ENCODE results near the gene MRTFB.

The MRTFB gene

DNA sequence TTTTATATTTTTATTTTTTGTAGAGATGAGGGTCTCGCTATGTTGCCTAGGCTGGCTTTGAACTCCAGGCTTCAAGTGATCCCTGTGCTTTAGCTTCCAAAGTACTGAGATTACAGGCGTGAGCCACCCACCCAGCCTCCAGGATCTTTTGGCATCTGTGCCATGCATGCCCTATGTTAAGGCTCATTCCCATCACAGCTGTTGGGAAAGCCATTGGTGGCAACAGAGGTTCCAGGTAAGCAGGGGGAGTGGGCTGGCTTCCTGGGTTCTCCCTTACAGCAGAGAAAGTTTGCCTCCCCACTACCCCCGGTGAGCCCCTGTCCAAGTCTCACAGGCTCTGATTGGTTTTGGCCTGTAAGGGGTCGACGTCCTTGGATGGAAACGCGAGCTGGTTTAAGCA, 8.9 kb upstream of the MRTFB start:
- DNase-seq (ENCODE audit: low read depth in 2 of 2), result no peak

- no peak for DNase-seq (ENCODE audit: low read depth in 2 of 2)
Observed at GRCh38 chr16:14063618-14064581, 7.2 kb upstream of the MRTFB start.

DNA sequence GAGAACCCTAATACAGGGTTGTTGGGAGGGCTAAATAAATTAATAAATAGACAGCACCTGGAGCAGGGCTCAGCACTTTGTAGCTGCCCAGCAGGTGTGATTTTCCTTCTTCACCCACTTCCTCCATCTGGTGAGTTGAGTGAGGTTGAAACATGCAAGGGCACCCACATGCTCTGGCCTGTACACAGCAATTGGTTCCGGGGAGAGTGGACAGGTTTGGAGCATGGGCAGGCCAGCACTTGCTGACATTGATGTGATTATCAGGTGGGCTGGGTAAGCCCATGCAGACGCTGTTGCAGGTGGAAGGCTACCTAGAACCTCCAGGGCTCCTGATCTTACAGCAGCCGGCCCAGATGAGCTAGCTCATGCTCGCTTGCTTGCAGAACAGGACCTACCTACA, 1.3 kb upstream of the MRTFB start:
- no peak for DNase-seq (ENCODE audit: low read depth in 2 of 2)

DNA sequence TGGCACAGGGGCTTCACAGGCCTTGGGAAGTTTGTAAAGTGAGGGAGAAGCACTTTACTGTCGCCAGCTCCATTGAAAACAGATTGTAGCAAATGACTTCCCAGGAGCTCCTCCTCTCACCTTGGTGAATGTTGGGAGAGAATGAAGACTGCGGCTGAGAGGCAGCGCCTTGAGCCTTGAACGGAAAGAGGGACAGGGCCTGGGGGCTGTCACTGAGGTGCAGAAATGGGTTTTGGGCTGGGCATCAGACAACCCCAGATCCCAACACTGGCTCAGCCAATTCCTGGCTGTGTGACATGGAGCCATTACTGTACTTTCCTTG, 603 bp upstream of the MRTFB start:
- no peak for DNase-seq (ENCODE audit: low read depth in 2 of 2)

DNA sequence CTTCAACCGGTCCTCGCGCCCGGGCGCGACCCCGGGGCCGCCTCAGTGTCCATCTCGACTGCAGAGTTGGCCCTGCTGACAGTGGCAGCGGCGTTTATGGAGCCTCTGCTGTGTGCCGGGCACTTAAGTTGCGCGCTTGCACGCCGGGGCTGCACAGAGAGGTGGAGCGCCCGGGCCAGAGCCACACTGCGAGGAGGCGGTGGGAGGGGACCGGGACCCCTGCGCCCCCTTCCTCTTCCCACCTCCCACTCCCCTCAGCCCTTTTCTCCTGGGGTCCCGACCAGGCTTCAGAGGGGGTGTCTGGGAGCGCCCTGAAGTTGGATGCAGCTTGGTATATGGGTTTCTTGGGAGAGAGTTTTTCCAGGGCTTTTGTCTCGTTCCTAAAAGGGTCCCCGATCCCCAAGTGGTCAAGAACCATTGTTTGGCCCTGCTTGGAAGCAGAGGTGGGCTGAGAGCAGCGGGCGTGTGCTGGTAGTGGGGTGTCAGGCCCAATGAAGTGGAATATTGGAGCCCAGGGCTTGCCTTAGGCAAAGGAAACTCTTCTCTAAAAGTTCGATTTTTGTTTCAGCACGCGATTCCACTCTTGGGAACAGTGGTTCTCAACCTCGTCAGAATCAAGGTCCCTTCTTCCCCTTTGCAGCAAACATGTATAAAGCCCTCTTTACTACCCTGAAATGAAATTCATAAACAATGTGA, 605 bp downstream of the MRTFB start:
- DNase-seq (ENCODE audit: low read depth in 2 of 2), result no peak

GRCh38 chr16:14072360-14072759, 1.2 kb downstream of the MRTFB start:
- no peak for DNase-seq (ENCODE audit: low read depth in 2 of 2)

DNA sequence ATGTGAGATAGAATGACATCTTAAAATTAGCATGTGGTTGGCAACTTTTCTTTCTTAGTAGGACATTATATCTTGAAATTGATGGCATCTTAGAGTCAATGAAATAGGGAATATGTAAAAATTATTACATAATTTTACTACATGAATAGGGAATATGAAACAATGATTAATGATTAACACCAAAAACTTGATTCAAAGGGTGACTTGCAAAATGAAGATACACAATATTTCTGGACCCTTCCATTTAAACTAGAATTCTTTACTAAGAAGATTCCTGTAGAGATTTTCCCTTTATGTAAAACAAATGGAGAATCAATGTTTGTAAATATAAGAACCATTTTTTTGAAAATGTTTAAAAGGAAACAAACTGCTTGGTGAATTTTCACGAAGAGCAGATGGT, 3.4 kb downstream of the MRTFB start:
- DNase-seq (ENCODE audit: low read depth in 2 of 2), result no peak

DNA sequence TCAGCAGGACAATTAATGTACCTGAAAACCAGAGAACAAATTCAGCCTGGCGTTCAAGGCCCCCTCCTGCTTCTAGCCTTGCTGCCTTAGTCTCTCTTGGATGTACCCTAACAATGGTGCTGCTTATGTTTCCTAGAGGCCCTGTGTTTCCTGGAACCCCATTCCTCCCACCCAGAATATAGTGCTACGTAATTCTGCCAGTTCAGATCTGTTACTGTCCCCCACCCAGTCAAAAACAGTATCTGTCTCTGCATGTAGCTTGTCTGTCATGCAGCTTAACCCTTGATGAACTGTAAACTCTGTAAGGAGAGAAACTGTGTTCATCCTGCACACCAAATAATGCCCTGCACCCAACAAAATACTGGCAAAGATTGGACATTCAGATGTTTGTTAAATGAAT, 6.8 kb downstream of the MRTFB start:
- DNase-seq (ENCODE audit: low read depth in 2 of 2), result no peak

GRCh38 chr16:14086477-14086876, 15.4 kb downstream of the MRTFB start:
- DNase-seq (ENCODE audit: low read depth in 2 of 2), result no peak

GRCh38 chr16:14087181-14087580, 16.1 kb downstream of the MRTFB start:
- DNase-seq (ENCODE audit: low read depth in 2 of 2), result no peak

GRCh38 chr16:14087590-14088154, 16.6 kb downstream of the MRTFB start:
- DNase-seq (ENCODE audit: low read depth in 2 of 2), result no peak

- no peak for DNase-seq (ENCODE audit: low read depth in 2 of 2)
Observed at GRCh38 chr16:14088155-14088753, 17.1 kb downstream of the MRTFB start.

DNA sequence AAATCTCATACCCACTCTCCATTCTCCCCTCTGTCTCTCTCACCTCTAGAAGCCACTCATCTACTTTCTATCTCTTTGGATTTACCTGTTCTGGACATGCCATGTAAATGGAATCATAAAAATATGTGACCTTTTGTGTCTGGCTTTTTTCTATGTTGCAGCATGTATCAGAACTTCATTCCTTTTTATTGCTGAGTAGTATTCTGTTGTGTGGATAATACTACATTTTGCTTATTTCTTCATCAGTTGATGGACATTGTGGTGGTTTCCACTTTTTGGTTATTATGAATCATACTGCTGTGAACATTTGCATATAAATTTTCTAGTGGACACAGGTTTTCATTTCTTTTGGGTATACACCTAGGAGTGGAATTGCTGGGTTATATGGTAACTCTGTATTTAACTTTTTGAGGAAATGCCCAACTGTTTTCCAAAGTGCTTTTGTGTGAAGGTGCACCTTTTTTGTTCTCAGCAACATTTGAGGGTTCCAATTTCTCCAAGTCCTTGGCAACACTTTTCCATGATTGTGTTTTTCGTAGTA, 18.2 kb downstream of the MRTFB start:
- DNase-seq (ENCODE audit: low read depth in 2 of 2), result no peak

GRCh38 chr16:14092561-14092960, 21.4 kb downstream of the MRTFB start:
- no peak for DNase-seq (ENCODE audit: low read depth in 2 of 2)

DNA sequence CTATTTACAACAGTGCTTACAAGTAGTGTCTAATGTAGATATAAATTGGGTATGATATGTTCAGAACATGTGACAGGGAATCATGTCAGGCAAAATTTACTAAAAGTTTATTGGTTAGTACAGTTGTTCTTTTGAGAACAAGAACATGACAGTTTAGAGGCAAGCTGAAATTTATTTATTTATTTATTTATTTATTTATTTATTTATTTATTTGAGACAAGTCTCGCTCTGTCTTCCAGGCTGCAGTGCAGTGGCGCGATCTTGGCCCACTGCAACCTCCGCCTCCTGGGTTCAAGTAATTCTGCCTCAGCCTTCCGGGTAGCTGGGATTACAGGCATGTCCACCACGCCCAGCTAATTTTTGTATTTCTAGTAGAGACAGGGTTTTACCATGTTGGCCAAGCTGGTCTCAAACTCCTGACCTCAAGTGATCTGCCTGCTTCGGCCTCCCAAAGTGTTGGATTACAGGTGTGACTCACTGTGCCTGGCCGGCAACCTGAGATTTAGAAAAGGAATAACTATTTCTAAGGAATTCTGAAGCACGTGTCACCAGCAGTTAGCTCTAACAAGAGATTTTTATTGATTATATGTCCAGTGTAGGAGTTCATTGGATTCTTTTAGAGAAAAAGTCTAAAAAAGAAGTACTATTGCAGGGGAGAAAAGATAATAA, 24.9 kb downstream of the MRTFB start:
- no peak for DNase-seq (ENCODE audit: low read depth in 2 of 2)

- DNase-seq (ENCODE audit: low read depth in 2 of 2), result no peak
Observed at GRCh38 chr16:14097182-14097959, 26.3 kb downstream of the MRTFB start.

- DNase-seq (ENCODE audit: low read depth in 2 of 2), result no peak
Observed at GRCh38 chr16:14098081-14098480, 27.0 kb downstream of the MRTFB start.

DNA sequence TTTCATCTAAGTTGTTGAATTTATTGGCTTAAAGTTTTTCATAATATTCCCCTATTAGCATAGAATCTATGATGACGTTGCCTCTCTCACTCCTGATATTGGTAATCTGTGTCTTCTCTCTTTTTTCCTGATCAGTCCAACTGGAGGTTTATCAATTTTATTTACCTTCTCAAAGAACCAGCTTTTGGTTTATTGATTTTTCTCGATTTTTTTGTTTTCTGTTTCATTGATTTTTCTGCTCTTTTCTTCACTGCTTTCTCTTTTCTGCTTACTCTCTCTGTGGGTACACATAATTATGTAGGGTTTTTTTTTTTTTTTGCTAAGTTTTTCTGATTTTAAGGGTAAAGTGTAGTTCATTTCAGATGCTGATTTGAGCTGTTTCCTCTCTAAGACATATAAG, 29.7 kb downstream of the MRTFB start:
- DNase-seq (ENCODE audit: low read depth in 2 of 2), result no peak

GRCh38 chr16:14101415-14101814, 30.3 kb downstream of the MRTFB start:
- no peak for DNase-seq (ENCODE audit: low read depth in 2 of 2)

GRCh38 chr16:14102925-14103720, 32.0 kb downstream of the MRTFB start:
- DNase-seq (ENCODE audit: low read depth in 2 of 2), result no peak
